IMR-90 (cell line): ENCODE results near the gene KIF6. TPM values are rescaled to one million over a fixed set of nuclear protein-coding genes. Genes with fewer than 3 reads are reported as not detected.

Source experiments
- ATAC-seq: fragments of 200-7000 bp; cut with Tn5 transposase; 2 replicates; pipeline ENCODE4 v1.9.1; 2020; ENCODE audit warnings: low read depth, mild to moderate bottlenecking, moderate library complexity
- BruUV-seq: library from RNA; stranded (reverse); fragments of 400-500 nt; replicated peaks from 2 replicates; lab custom pipeline; 2021; lab: Mats Ljungman, UMichigan
- CTCF ChIA-PET: fragments of 300-600 bp; formaldehyde crosslinking; extraction: SDS; loops from one replicate; lab custom pipeline; 2021; ENCODE audit warnings: antibody characterized with exemption; lab: Yijun Ruan, JAX
- POLR2A ChIA-PET: fragments of 300-600 bp; sonication (Branson Sonifier 250); formaldehyde crosslinking; loops from one replicate; lab custom pipeline; 2022; ENCODE audit warnings: antibody characterized with exemption; ENCODE audit not compliant: unreplicated experiment; lab: Charles Lee
- DNase-seq: peaks from one replicate; pipeline ENCODE4 v3.0.0; 2013
- H2AFZ ChIP-seq: replicated peaks from 2 replicates; pipeline ENCODE3; 2013; ENCODE audit warnings: low read length, mild to moderate bottlenecking; ENCODE audit not compliant: poor library complexity
- H2AK5ac ChIP-seq: 2 replicates; pipeline ENCODE4 v1.6.1; 2013; ENCODE audit warnings: low read depth, low read length, inconsistent platforms
- H2AK9ac ChIP-seq: replicated peaks from 2 replicates; pipeline ENCODE3; 2013; ENCODE audit warnings: mild to moderate bottlenecking, low read depth, low read length, moderate library complexity; ENCODE audit not compliant: poor library complexity
- H2BK120ac ChIP-seq: 2 replicates; pipeline ENCODE4 v1.6.1; 2013; ENCODE audit warnings: low read depth, low read length, inconsistent platforms
- H2BK15ac ChIP-seq: 3 replicates; pipeline ENCODE4 v1.6.1; 2013; ENCODE audit warnings: low read depth, low read length, inconsistent platforms
- H2BK20ac ChIP-seq: 2 replicates; pipeline ENCODE4 v1.6.1; 2013; ENCODE audit warnings: low read depth, mild to moderate bottlenecking, inconsistent platforms, low read length, moderate library complexity
- H2BK5ac ChIP-seq: 2 replicates; pipeline ENCODE4 v1.6.1; 2013; ENCODE audit warnings: mild to moderate bottlenecking, low read depth, low read length, inconsistent platforms; ENCODE audit not compliant: poor library complexity, severe bottlenecking
- H3K14ac ChIP-seq: replicated peaks from 2 replicates; pipeline ENCODE4 v1.6.1; 2013; ENCODE audit warnings: low read depth, low read length, inconsistent platforms
- H3K18ac ChIP-seq: 2 replicates; pipeline ENCODE4 v1.6.1; 2013; ENCODE audit warnings: low read depth, low read length, control low read depth
- H3K23ac ChIP-seq: 2 replicates; pipeline ENCODE4 v1.6.1; 2013; ENCODE audit warnings: low read depth, low read length, inconsistent platforms
- H3K27ac ChIP-seq: 2 replicates; pipeline ENCODE4 v1.5.1; 2013; ENCODE audit warnings: mild to moderate bottlenecking, control low read depth, low read length; ENCODE audit not compliant: insufficient read depth
- H3K27me3 ChIP-seq: 2 replicates; pipeline ENCODE4 v1.6.1; 2013; ENCODE audit warnings: low read length; ENCODE audit not compliant: control insufficient read depth, insufficient read depth
- H3K36me3 ChIP-seq: 2 replicates; pipeline ENCODE4 v1.6.1; 2013; ENCODE audit warnings: low read length, mixed read lengths; ENCODE audit not compliant: control insufficient read depth, insufficient read depth
- H3K4ac ChIP-seq: 2 replicates; pipeline ENCODE4 v1.6.1; 2013; ENCODE audit warnings: low read depth, low read length, inconsistent platforms
- H3K4me1 ChIP-seq: 2 replicates; pipeline ENCODE4 v1.6.1; 2013; ENCODE audit warnings: low read length, mixed read lengths; ENCODE audit not compliant: control insufficient read depth, insufficient read depth
- H3K4me2 ChIP-seq: 2 replicates; pipeline ENCODE4 v1.6.1; 2013; ENCODE audit warnings: low read depth, mild to moderate bottlenecking, control low read depth, low read length, moderate library complexity
- H3K4me3 ChIP-seq: 2 replicates; pipeline ENCODE4 v1.5.1; 2013; ENCODE audit warnings: low read depth, mild to moderate bottlenecking, control low read depth, low read length, moderate library complexity; ENCODE audit not compliant: insufficient read depth
- H3K56ac ChIP-seq: 2 replicates; pipeline ENCODE4 v1.6.1; 2013; ENCODE audit warnings: low read length, inconsistent platforms; ENCODE audit not compliant: insufficient read depth; ENCODE audit errors: extremely low read depth
- H3K79me1 ChIP-seq, 2 experiments: 2 replicates each; pipeline ENCODE4 v1.6.1; 2013; ENCODE audit warnings: low read length in 2 of 2, inconsistent platforms in 1 of 2, low read depth in 1 of 2
- H3K9ac ChIP-seq: 2 replicates; pipeline ENCODE4 v1.6.1; 2013; ENCODE audit warnings: low read depth, low read length, control low read depth
- H3K9me1 ChIP-seq: 2 replicates; pipeline ENCODE4 v1.6.1; 2013; ENCODE audit warnings: low read length, inconsistent platforms; ENCODE audit not compliant: insufficient read depth
- H3K9me3 ChIP-seq: 2 replicates; pipeline ENCODE4 v1.6.1; 2013; ENCODE audit warnings: low read length; ENCODE audit not compliant: control insufficient read depth, insufficient read depth
- H4K20me1 ChIP-seq: 2 replicates; pipeline ENCODE4 v1.6.1; 2013; ENCODE audit warnings: low read length, inconsistent platforms; ENCODE audit not compliant: insufficient read depth
- H4K5ac ChIP-seq: 2 replicates; pipeline ENCODE4 v1.6.1; 2013; ENCODE audit warnings: mild to moderate bottlenecking, low read depth, low read length, control low read depth
- H4K8ac ChIP-seq, 2 experiments: 2 replicates each; pipeline ENCODE4 v1.6.1; 2013; ENCODE audit warnings: low read depth in 2 of 2, low read length in 2 of 2, control low read depth in 1 of 2, inconsistent platforms in 1 of 2
- H4K91ac ChIP-seq: 2 replicates; pipeline ENCODE4 v1.6.1; 2013; ENCODE audit warnings: low read depth, low read length, inconsistent platforms; ENCODE audit not compliant: insufficient read depth
- CEBPB ChIP-seq: IDR thresholded peaks from 2 replicates; pipeline ENCODE4 v1.6.1; 2012; ENCODE audit warnings: low read depth, low read length, improper control_type of control experiment
- FOS ChIP-seq: fragments of 150-350 bp; IDR thresholded peaks from 2 replicates; pipeline ENCODE4 v1.6.1; 2016; ENCODE audit warnings: low read depth, low read length
- MXI1 ChIP-seq: IDR thresholded peaks from 2 replicates; pipeline ENCODE4 v1.6.1; 2012; ENCODE audit warnings: low read depth, mild to moderate bottlenecking, low read length, moderate library complexity, borderline replicate concordance
- RAD21 ChIP-seq: IDR thresholded peaks from 2 replicates; pipeline ENCODE4 v1.6.1; 2012; ENCODE audit warnings: low read length, improper control_type of control experiment
- RFX5 ChIP-seq: IDR thresholded peaks from 2 replicates; pipeline ENCODE4 v1.8.0; 2012; ENCODE audit warnings: low read depth, mild to moderate bottlenecking, low read length, moderate library complexity
- WGBS, 2 experiments: methylation state at CpG; one replicate each; pipeline versions ENCODE4 v1.1.5 to v1.1.7; 2013; ENCODE audit warnings: missing lambda C conversion rate in 2 of 2; ENCODE audit not compliant: insufficient read length in 1 of 2; ENCODE audit errors: extremely low coverage in 2 of 2; 5-methylcytosine and 5-hydroxymethylcytosine counted together
- dilution Hi-C: fragments of 300-500 bp; cut with HindIII; formaldehyde crosslinking; loops from one replicate; pipeline ENCODE4 v1.14.3; 2018; ENCODE audit warnings: low sequenced_read_pairs; ENCODE audit not compliant: unreplicated experiment
- in situ Hi-C: fragments of 300-500 bp; cut with MboI; formaldehyde crosslinking; loops from 3 replicates; pipeline ENCODE4 v1.14.3; 2019; ENCODE audit warnings: low sequenced_read_pairs, inconsistent platforms, mixed read lengths
- intact Hi-C: fragments of 100-400 bp; cut with micrococcal nuclease; formaldehyde crosslinking; loops from 2 replicates; pipeline ENCODE4 v1.10.0; 2022
- polyA plus RNA-seq, 3 experiments: library from polyadenylated mRNA; depleted of rRNA; stranded (reverse); fragments of >200 nt; gene quantifications; 2 replicates each; pipeline ENCODE4 v1.2.3, GENCODE V29; 2012; ENCODE audit warnings: low replicate concordance in 1 of 3
- total RNA-seq: library from RNA; depleted of rRNA; stranded (reverse); fragments of >200 nt; gene quantifications from 2 replicates; pipeline ENCODE4 v1.2.3, GENCODE V29; 2012
- TF ChIP-seq, protein P1 (sequence below): fragments of 150-350 bp; IDR thresholded peaks from 2 replicates; pipeline ENCODE4 v1.6.1; 2017; ENCODE audit warnings: mild to moderate bottlenecking, antibody characterized with exemption, low read length, low read depth
- TF ChIP-seq, protein P2 (sequence below): conservative IDR thresholded peaks from 2 replicates; pipeline ENCODE4 v1.5.1; 2012; ENCODE audit warnings: mild to moderate bottlenecking, low read depth, low read length, improper control_type of control experiment

KIF6 gene
- total and polyA plus RNA-seq, 2 of the 4 experiments (the other 2 are of a cell fraction), result under 0.01 to 0.10 TPM

DNA sequence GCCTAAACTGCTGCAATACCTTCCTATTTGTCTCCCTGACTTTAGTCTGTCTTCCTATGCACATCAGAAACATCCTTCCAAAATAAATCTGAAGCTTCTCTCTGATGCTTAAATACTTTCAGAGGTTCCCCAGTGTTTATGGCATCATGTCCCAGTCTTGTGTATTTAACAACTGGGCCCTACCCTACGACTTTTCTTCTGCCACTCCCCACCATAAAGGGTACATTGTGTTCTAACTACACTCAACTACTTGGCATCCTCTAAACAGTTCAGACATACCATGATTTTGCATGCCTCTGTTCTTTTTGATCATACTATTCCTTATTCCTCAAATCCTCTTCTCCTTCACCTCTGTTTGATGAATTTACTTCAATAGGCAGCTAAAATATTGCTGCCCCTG is 259.7 kb downstream of the KIF6 start:
- CTCF ChIA-PET, result no interaction called here
- in situ Hi-C loops, result no loop called here
- WGBS, 2 experiments, result 0% methylated on average over 1 of the region's 1 CpG; no CpG with 5 or more reads in 1 of the 2 experiments

More for the DNA sequence above, 259.7 kb downstream of the KIF6 start:
- DNase-seq (no peak), ATAC-seq (no peak)
- Histone ChIP-seq H2AFZ (no peak overlapping the region), H4K91ac (no peak overlapping the region), H2BK120ac (no peak overlapping the region), H2BK20ac (no peak overlapping the region), H3K27ac (no peak overlapping the region), H3K9ac (no peak overlapping the region), H3K27me3 (no peaks in the 10 kb centered on the region), H3K9me1 (no peaks in the 10 kb centered on the region), H3K4me1 (no peaks in the 10 kb centered on the region), H3K4me2 (no peak overlapping the region), H3K18ac (no peak overlapping the region), H3K23ac (no peak overlapping the region), H4K5ac (no peak overlapping the region), H3K4ac (no peak overlapping the region), H3K9me3 (peaks cover 2% of the 10 kb centered on the region; the same call in 1 of the 2 replicates), H3K14ac (no peak overlapping the region), H2BK5ac (no peak overlapping the region), H2AK9ac (no peak overlapping the region), H2AK5ac (no peak overlapping the region), H3K36me3 (no peaks in the 10 kb centered on the region), H3K4me3 (no peak overlapping the region), H4K8ac (no peak overlapping the region), H4K20me1 (no peaks in the 10 kb centered on the region), H3K79me1 (no peaks in the 10 kb centered on the region), H2BK15ac (no peak overlapping the region), H3K56ac (no peak overlapping the region)
- BruUV-seq, result no TSS peak
- no peak for TF ChIP-seq RAD21
- TF ChIP-seq, protein P1, sequence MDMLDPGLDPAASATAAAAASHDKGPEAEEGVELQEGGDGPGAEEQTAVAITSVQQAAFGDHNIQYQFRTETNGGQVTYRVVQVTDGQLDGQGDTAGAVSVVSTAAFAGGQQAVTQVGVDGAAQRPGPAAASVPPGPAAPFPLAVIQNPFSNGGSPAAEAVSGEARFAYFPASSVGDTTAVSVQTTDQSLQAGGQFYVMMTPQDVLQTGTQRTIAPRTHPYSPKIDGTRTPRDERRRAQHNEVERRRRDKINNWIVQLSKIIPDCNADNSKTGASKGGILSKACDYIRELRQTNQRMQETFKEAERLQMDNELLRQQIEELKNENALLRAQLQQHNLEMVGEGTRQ, result no peak
- TF ChIP-seq FOS, result no peak
- no peak for TF ChIP-seq RFX5
- TF ChIP-seq, protein P2, sequence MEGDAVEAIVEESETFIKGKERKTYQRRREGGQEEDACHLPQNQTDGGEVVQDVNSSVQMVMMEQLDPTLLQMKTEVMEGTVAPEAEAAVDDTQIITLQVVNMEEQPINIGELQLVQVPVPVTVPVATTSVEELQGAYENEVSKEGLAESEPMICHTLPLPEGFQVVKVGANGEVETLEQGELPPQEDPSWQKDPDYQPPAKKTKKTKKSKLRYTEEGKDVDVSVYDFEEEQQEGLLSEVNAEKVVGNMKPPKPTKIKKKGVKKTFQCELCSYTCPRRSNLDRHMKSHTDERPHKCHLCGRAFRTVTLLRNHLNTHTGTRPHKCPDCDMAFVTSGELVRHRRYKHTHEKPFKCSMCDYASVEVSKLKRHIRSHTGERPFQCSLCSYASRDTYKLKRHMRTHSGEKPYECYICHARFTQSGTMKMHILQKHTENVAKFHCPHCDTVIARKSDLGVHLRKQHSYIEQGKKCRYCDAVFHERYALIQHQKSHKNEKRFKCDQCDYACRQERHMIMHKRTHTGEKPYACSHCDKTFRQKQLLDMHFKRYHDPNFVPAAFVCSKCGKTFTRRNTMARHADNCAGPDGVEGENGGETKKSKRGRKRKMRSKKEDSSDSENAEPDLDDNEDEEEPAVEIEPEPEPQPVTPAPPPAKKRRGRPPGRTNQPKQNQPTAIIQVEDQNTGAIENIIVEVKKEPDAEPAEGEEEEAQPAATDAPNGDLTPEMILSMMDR, result no peak
- no peak for TF ChIP-seq CEBPB
- no peak for TF ChIP-seq MXI1
- POLR2A ChIA-PET, result no interaction called here
- intact Hi-C loops (no loop called here), dilution Hi-C loops (no loop called here)
